H1 (cell line): ENCODE results near the gene SLC8A1. TPM values are rescaled to one million over a fixed set of nuclear protein-coding genes. Genes with fewer than 3 reads are reported as not detected.

ENCODE experiments used
- PHF8 ChIP-seq: fragments of 200-600 bp; sonication (generic); conservative IDR thresholded peaks from 2 replicates; pipeline ENCODE4 v1.7.1; 2012; ENCODE audit warnings: low read depth, mild to moderate bottlenecking, inconsistent platforms, low read length, moderate library complexity
- RAD21 ChIP-seq, 2 experiments: IDR thresholded peaks in 1 of 2; conservative IDR thresholded peaks in 1 of 2; 2 replicates each; pipeline ENCODE4 v1.6.1; 2011; ENCODE audit warnings: low read depth in 2 of 2, low read length in 2 of 2, improper control_type of control experiment in 1 of 2, inconsistent platforms in 1 of 2, mild to moderate bottlenecking in 1 of 2, moderate library complexity in 1 of 2
- RFX5 ChIP-seq: IDR thresholded peaks from 2 replicates; pipeline ENCODE4 v1.6.1; 2011; ENCODE audit warnings: low read depth, low read length, improper control_type of control experiment, borderline replicate concordance
- SAP30 ChIP-seq: fragments of 300-600 bp; sonication (generic); IDR thresholded peaks from 2 replicates; pipeline ENCODE4 v1.7.1; 2012; ENCODE audit warnings: low read length, moderate library complexity, mild to moderate bottlenecking, inconsistent platforms; ENCODE audit not compliant: insufficient read depth, insufficient replicate concordance
- polyA plus RNA-seq, 7 experiments: library from polyadenylated mRNA; depleted of rRNA in 3 of 7; stranded (reverse) in 5 of 7; unstranded in 2 of 7; fragments of >200 nt in 5 of 7; fragments of 200-250 nt in 2 of 7; gene quantifications; 1 replicate in 5 of 7; 2 replicates in 1 of 7; 4 replicates in 1 of 7; pipeline versions ENCODE4 v1.2.1 to v1.2.3, GENCODE V29; 2011 to 2013; ENCODE audit warnings: missing spikeins in 2 of 7, mixed read lengths in 2 of 7
- total RNA-seq: library from RNA; stranded (reverse); fragmentation: NEBNext Ultra II Directional; extraction: Animal tissue kit (Norgen Biotek cat#: 25700); gene quantifications from 2 replicates; pipeline ENCODE4 v1.2.1, GENCODE V29; 2021

Gene SLC8A1
- total and polyA plus RNA-seq, 2 of the 8 experiments (the other 6 are each of a cell fraction or from before 2014, with no cell fraction given) = 0.68 to 3.6 TPM

DNA sequence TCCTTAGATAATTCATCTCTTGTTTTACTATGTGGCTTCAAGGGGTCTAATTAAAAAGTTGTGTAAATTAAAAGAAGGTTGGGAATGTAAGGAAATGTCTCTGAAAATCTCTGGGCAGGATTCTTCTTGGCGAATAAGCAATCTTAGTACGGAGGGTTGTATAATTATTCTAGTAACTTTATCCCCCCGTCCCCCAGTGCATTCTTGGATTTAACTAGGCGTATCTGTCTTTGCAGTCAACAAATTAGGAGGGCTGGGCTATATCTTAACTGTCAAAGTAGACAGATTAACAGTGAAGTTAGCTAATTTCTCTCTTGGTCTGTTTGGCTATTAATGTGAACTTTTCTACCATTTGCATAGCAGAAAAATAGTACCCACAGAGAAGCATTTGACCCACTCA is 343.0 kb downstream of the SLC8A1 start (continued):
- TF ChIP-seq RAD21 (IDR thresholded peaks at IDR 0.05 in 1 of 2, conservative IDR thresholded peaks at IDR 0.05 in 1 of 2; ENCODE audit: low read depth in 2 of 2, low read length in 2 of 2) = no peak
- no peak for TF ChIP-seq SAP30
- TF ChIP-seq PHF8 = no peak
- no peak for TF ChIP-seq RFX5
